Caco-2 (cell line): Measurements from ENCODE around the gene ESPNL. TPM values are rescaled to one million over a fixed set of nuclear protein-coding genes. Genes with fewer than 3 reads are reported as not detected.

Experiments used
- BruUV-seq: library from RNA; stranded (reverse); fragments of 400-500 nt; replicated peaks from 2 replicates; lab custom pipeline; 2021; lab: Mats Ljungman, UMichigan
- CTCF ChIA-PET: fragments of 300-600 bp; sonication (Branson Sonifier 250); formaldehyde crosslinking; loops from one replicate; lab custom pipeline; 2022; ENCODE audit warnings: antibody characterized with exemption; lab: Charles Lee
- POLR2A ChIA-PET: fragments of 300-600 bp; sonication (Branson Sonifier 250); formaldehyde crosslinking; loops from one replicate; lab custom pipeline; 2022; ENCODE audit warnings: antibody characterized with exemption; lab: Charles Lee
- DNase-seq, 2 experiments: peaks; one replicate each; pipeline versions ENCODE4 v3.0.0 to v3.0.0-alpha.2; 2020 to 2022
- H3K27me3 ChIP-seq: replicated peaks from 2 replicates; pipeline ENCODE4 v1.6.0; 2011; ENCODE audit warnings: low read length; ENCODE audit not compliant: control insufficient read depth, insufficient read depth
- H3K36me3 ChIP-seq: 2 replicates; pipeline ENCODE4 v1.5.1; 2011; ENCODE audit warnings: low read length; ENCODE audit not compliant: control insufficient read depth, insufficient read depth
- H3K4me1 ChIP-seq: fragments of 250-450 bp; sonication (Bioruptor Pico); 2 replicates; pipeline ENCODE4 v1.5.1; 2020; ENCODE audit warnings: mild to moderate bottlenecking
- H3K4me3 ChIP-seq: 2 replicates; pipeline ENCODE4 v1.5.1; 2011; ENCODE audit warnings: low read depth, mild to moderate bottlenecking, control low read depth, low read length
- H3K9me3 ChIP-seq: fragments of 250-450 bp; sonication (Bioruptor Pico); 2 replicates; pipeline ENCODE4 v1.5.1; 2020; ENCODE audit warnings: mild to moderate bottlenecking, moderate library complexity
- H3K27ac Mint-ChIP-seq: one replicate; pipeline ENCODE4 v1.8.0; 2022; ENCODE audit warnings: mixed read lengths; ENCODE audit not compliant: unreplicated experiment
- H3K27me3 Mint-ChIP-seq: one replicate; pipeline ENCODE4 v1.8.0; 2022; ENCODE audit warnings: mixed read lengths; ENCODE audit not compliant: insufficient read depth, unreplicated experiment
- H3K36me3 Mint-ChIP-seq: one replicate; pipeline ENCODE4 v1.8.0; 2022; ENCODE audit warnings: mild to moderate bottlenecking, mixed read lengths; ENCODE audit not compliant: insufficient read depth, unreplicated experiment
- H3K4me1 Mint-ChIP-seq: one replicate; pipeline ENCODE4 v1.8.0; 2022; ENCODE audit warnings: low read depth, mixed read lengths; ENCODE audit not compliant: unreplicated experiment
- H3K4me3 Mint-ChIP-seq: one replicate; pipeline ENCODE4 v1.8.0; 2022; ENCODE audit warnings: mild to moderate bottlenecking, moderate library complexity, mixed read lengths; ENCODE audit not compliant: unreplicated experiment
- H3K9me3 Mint-ChIP-seq: one replicate; pipeline ENCODE4 v1.8.0; 2022; ENCODE audit warnings: mixed read lengths; ENCODE audit not compliant: unreplicated experiment
- intact Hi-C: fragments of 100-400 bp; cut with micrococcal nuclease; formaldehyde crosslinking; loops from one replicate; pipeline ENCODE4 v1.10.0; 2022; ENCODE audit not compliant: unreplicated experiment
- total RNA-seq: library from RNA; stranded (reverse); gene quantifications from 2 replicates; pipeline ENCODE4 v1.2.3, GENCODE V29; 2022
- TF ChIP-seq, protein P1 (sequence below), 2 experiments: fragments of 200-600 bp in 1 of 2; IDR thresholded peaks; 1 replicate in 1 of 2; 2 replicates in 1 of 2; pipeline versions ENCODE4 v1.5.1 to v1.8.0; 2011 to 2022; ENCODE audit warnings: antibody characterized with exemption in 1 of 2, control low read depth in 1 of 2, inconsistent platforms in 1 of 2, low read depth in 1 of 2, low read length in 1 of 2, mild to moderate bottlenecking in 1 of 2, moderate library complexity in 1 of 2; ENCODE audit not compliant: insufficient read depth in 1 of 2, severe bottlenecking in 1 of 2, unreplicated experiment in 1 of 2

The ESPNL gene
- total RNA-seq, 1 experiment from 2014 or later: not detected

DNA sequence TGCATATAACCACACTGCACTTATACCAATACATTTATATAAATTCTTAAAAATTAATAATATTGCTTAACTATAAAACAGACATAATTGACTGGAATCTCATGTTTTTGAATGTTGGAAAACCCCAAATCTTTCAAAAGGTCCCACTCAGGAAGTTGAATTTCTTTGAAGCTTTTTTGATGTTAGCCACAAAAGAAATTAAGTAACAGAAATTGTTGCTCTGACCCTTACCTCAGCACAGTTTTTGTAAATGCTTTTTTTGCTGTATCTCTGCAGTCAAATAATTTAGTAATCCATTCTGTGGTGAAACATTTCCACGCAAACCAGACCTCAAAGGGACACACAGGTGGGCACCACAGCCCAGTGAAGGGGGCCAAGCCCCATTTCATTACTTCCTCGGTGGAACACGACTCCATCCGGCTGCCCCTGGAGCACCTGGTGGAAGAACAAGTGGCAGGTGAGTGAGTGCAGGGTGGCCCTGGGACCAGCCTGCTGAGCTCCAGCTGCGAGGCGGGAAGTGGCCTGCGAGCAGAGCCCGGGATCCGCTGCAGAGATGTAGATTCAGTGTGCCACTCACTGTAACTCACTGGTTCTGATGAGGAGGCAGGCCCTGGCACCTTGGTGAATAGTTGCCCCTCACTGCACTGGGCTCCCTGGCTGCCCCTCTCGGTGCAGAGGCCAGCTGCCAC is 31.0 kb upstream of the ESPNL start:
- Histone ChIP-seq H3K9me3 (no peaks in the 10 kb centered on the region), H3K36me3 (no peaks in the 10 kb centered on the region; the same call in 1 of the 2 replicates), H3K4me3 (no peak overlapping the region), H3K4me1 (no peaks in the 10 kb centered on the region), H3K27me3 (no peaks in the 10 kb centered on the region)
- Mint-ChIP-seq H3K4me1 (no peaks in the 10 kb centered on the region), H3K36me3 (peaks cover 27% of the 10 kb centered on the region), H3K4me3 (no peak overlapping the region), H3K27me3 (no peaks in the 10 kb centered on the region), H3K9me3 (no peaks in the 10 kb centered on the region), H3K27ac (no peak overlapping the region)
- CTCF ChIA-PET: no interaction called here
- intact Hi-C loops: no loop called here
- TF ChIP-seq, protein P1, sequence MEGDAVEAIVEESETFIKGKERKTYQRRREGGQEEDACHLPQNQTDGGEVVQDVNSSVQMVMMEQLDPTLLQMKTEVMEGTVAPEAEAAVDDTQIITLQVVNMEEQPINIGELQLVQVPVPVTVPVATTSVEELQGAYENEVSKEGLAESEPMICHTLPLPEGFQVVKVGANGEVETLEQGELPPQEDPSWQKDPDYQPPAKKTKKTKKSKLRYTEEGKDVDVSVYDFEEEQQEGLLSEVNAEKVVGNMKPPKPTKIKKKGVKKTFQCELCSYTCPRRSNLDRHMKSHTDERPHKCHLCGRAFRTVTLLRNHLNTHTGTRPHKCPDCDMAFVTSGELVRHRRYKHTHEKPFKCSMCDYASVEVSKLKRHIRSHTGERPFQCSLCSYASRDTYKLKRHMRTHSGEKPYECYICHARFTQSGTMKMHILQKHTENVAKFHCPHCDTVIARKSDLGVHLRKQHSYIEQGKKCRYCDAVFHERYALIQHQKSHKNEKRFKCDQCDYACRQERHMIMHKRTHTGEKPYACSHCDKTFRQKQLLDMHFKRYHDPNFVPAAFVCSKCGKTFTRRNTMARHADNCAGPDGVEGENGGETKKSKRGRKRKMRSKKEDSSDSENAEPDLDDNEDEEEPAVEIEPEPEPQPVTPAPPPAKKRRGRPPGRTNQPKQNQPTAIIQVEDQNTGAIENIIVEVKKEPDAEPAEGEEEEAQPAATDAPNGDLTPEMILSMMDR (IDR thresholded peaks at IDR 0.05; ENCODE audit: insufficient read depth in 1 of 2, low read depth in 1 of 2, low read length in 1 of 2, severe bottlenecking in 1 of 2, unreplicated experiment in 1 of 2): no peak
- no TSS peak for BruUV-seq
- DNase-seq: no peak
- POLR2A ChIA-PET: no interaction called here

DNA sequence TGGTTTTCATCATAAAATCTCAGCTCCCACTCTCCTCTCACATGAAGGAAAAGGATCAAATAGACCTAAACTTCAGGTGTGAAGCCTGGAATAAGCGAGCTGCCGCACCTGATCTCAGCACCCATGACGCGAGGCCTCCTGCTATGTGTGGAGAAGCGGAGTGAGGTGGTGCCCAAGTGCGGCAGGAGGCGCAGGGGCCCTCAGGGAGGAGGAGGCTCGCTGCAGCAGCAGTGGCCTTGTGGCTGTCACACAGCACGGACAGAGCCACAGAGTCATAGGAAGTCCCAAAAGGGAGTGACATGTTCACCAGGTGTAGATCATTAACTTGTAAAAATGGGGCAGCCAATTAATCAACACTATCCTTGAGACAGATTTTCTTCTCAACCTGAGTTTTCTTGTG is 30.3 kb upstream of the ESPNL start:
- no TSS peak for BruUV-seq
- H3K36me3 Mint-ChIP-seq: peaks cover 32% of the 10 kb centered on the region
- H3K9me3 Mint-ChIP-seq: no peaks in the 10 kb centered on the region
- Histone ChIP-seq H3K4me1 (no peaks in the 10 kb centered on the region), H3K4me3 (no peak overlapping the region), H3K9me3 (no peaks in the 10 kb centered on the region), H3K36me3 (no peaks in the 10 kb centered on the region; the same call in 1 of the 2 replicates), H3K27me3 (no peaks in the 10 kb centered on the region)
- no peak overlapping the region for H3K27ac Mint-ChIP-seq
- H3K4me1 Mint-ChIP-seq: no peaks in the 10 kb centered on the region
- TF ChIP-seq, protein P1 (IDR thresholded peaks at IDR 0.05; ENCODE audit: insufficient read depth in 1 of 2, low read depth in 1 of 2, low read length in 1 of 2, severe bottlenecking in 1 of 2, unreplicated experiment in 1 of 2): no peak
- no peak overlapping the region for H3K4me3 Mint-ChIP-seq
- H3K27me3 Mint-ChIP-seq: no peaks in the 10 kb centered on the region
- intact Hi-C loops: no loop called here
- ChIA-PET POLR2A (no interaction called here), CTCF (interaction anchor here (0.6 kb wide), 1 partner anchor 24 kb away, joined by 3 read pairs; no protein-coding TSS in a partner anchor)
- DNase-seq: no peak

DNA sequence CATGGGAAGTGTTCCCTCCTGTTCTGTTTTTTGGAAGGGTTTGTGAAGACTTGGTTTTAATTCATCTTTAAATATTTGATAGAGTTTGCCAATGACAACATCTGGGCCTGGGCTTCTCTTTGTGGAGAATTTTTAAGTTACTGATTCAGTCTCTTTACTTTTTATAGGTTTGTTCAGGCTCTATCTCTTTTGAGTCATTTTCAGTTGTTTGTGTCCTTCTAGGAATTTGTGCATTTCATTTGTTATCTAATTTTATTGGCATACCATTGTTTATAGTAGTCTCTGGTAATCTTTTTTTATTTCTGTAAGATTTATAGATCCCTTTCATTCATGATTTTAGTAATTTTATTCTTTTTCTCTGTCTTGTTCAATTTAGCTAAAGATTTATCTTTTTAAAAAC is 24.7 kb upstream of the ESPNL start:
- Mint-ChIP-seq H3K27me3 (no peaks in the 10 kb centered on the region), H3K36me3 (peaks cover 45% of the 10 kb centered on the region), H3K27ac (no peak overlapping the region), H3K4me1 (no peaks in the 10 kb centered on the region), H3K9me3 (peaks cover 11% of the 10 kb centered on the region), H3K4me3 (no peak overlapping the region)
- POLR2A ChIA-PET: no interaction called here
- TF ChIP-seq, protein P1 (IDR thresholded peaks at IDR 0.05; ENCODE audit: insufficient read depth in 1 of 2, low read depth in 1 of 2, low read length in 1 of 2, severe bottlenecking in 1 of 2, unreplicated experiment in 1 of 2): no peak
- CTCF ChIA-PET: no interaction called here
- no peak overlapping the region for H3K4me3 ChIP-seq
- intact Hi-C loops: no loop called here
- no peak for DNase-seq
- H3K4me1 ChIP-seq: no peaks in the 10 kb centered on the region
- no peaks in the 10 kb centered on the region for H3K36me3 ChIP-seq
- H3K9me3 ChIP-seq: no peaks in the 10 kb centered on the region
- no peaks in the 10 kb centered on the region for H3K27me3 ChIP-seq
- BruUV-seq: no TSS peak
